H9 (cell line): ENCODE measurements around the gene PPP3CA. TPM values are rescaled to one million over a fixed set of nuclear protein-coding genes. Genes with fewer than 3 reads are reported as not detected.

Experiments
- DNase-seq: peaks from one replicate; pipeline ENCODE4 v3.0.0-alpha.2; 2017
- H2AFZ ChIP-seq: one replicate; pipeline ENCODE4 v1.6.1; 2013; ENCODE audit warnings: mild to moderate bottlenecking, low read length, control low read depth, moderate library complexity
- H2AK5ac ChIP-seq: 2 replicates; pipeline ENCODE4 v1.6.1; 2013; ENCODE audit warnings: low read length, control low read depth, mixed read lengths; ENCODE audit not compliant: insufficient read length
- H2BK120ac ChIP-seq: one replicate; pipeline ENCODE4 v1.6.1; 2013; ENCODE audit warnings: low read depth, mild to moderate bottlenecking, low read length, control low read depth, inconsistent platforms; ENCODE audit not compliant: poor library complexity, severe bottlenecking
- H2BK12ac ChIP-seq: 2 replicates; pipeline ENCODE4 v1.6.1; 2013; ENCODE audit warnings: low read length, control low read depth, mixed read lengths, low read depth; ENCODE audit not compliant: insufficient read length
- H2BK15ac ChIP-seq: 2 replicates; pipeline ENCODE4 v1.6.1; 2013; ENCODE audit warnings: low read depth, low read length, control low read depth
- H2BK20ac ChIP-seq: one replicate; pipeline ENCODE4 v1.6.1; 2013; ENCODE audit warnings: low read depth, mild to moderate bottlenecking, low read length, control low read depth, inconsistent platforms; ENCODE audit not compliant: poor library complexity, severe bottlenecking
- H2BK5ac ChIP-seq: 2 replicates; pipeline ENCODE4 v1.6.1; 2013; ENCODE audit warnings: low read length, control low read depth, mixed read lengths; ENCODE audit not compliant: insufficient read length
- H3K14ac ChIP-seq: 2 replicates; pipeline ENCODE4 v1.6.1; 2013; ENCODE audit warnings: low read length, control low read depth; ENCODE audit not compliant: insufficient read depth
- H3K18ac ChIP-seq: 2 replicates; pipeline ENCODE4 v1.6.1; 2013; ENCODE audit warnings: low read depth, mild to moderate bottlenecking, mixed read lengths, low read length, control low read depth; ENCODE audit not compliant: insufficient read length
- H3K23ac ChIP-seq: 2 replicates; pipeline ENCODE4 v1.6.1; 2013; ENCODE audit warnings: low read length, control low read depth, mixed read lengths, low read depth; ENCODE audit not compliant: insufficient read length
- H3K23me2 ChIP-seq: 2 replicates; pipeline ENCODE4 v1.6.1; 2013; ENCODE audit warnings: low read depth, mild to moderate bottlenecking, mixed read lengths, low read length, control low read depth; ENCODE audit not compliant: insufficient read length, poor library complexity, severe bottlenecking
- H3K27ac ChIP-seq: 2 replicates; pipeline ENCODE4 v1.5.1; 2013; ENCODE audit warnings: low read length, control low read depth, mixed read lengths, low read depth; ENCODE audit not compliant: insufficient read length
- H3K27me3 ChIP-seq: 2 replicates; pipeline ENCODE4 v1.6.1; 2013; ENCODE audit warnings: low read length, control low read depth, inconsistent platforms; ENCODE audit not compliant: insufficient read depth
- H3K4ac ChIP-seq: 2 replicates; pipeline ENCODE4 v1.6.1; 2013; ENCODE audit warnings: low read depth, mild to moderate bottlenecking, control low read depth, inconsistent platforms, low read length, moderate library complexity
- H3K4me1 ChIP-seq: 2 replicates; pipeline ENCODE4 v1.6.1; 2013; ENCODE audit warnings: low read length, control low read depth, inconsistent platforms; ENCODE audit not compliant: insufficient read depth
- H3K4me2 ChIP-seq: 2 replicates; pipeline ENCODE4 v1.6.1; 2013; ENCODE audit warnings: low read length, control low read depth, mixed read lengths; ENCODE audit not compliant: insufficient read length, insufficient read depth
- H3K56ac ChIP-seq: 2 replicates; pipeline ENCODE4 v1.6.1; 2013; ENCODE audit warnings: low read depth, mild to moderate bottlenecking, mixed read lengths, low read length, control low read depth; ENCODE audit not compliant: insufficient read length
- H3K79me1 ChIP-seq: 2 replicates; pipeline ENCODE4 v1.6.1; 2013; ENCODE audit warnings: low read depth, mild to moderate bottlenecking, moderate library complexity, low read length, control low read depth, inconsistent platforms; ENCODE audit not compliant: insufficient read depth, poor library complexity, severe bottlenecking
- H3K79me2 ChIP-seq: 2 replicates; pipeline ENCODE4 v1.6.1; 2013; ENCODE audit warnings: low read length, control low read depth, inconsistent platforms; ENCODE audit not compliant: insufficient read depth
- H3K9ac ChIP-seq: 2 replicates; pipeline ENCODE4 v1.6.1; 2013; ENCODE audit warnings: low read length, control low read depth, mixed read lengths; ENCODE audit not compliant: insufficient read length; ENCODE audit errors: extremely low read depth
- H3K9me3 ChIP-seq: one replicate; pipeline ENCODE4 v1.6.1; 2013; ENCODE audit warnings: low read depth, low read length, inconsistent platforms; ENCODE audit not compliant: control insufficient read depth
- H3T11ph ChIP-seq: one replicate; pipeline ENCODE4 v1.6.1; 2013; ENCODE audit warnings: mild to moderate bottlenecking, low read length, control low read depth, inconsistent platforms
- H4K20me1 ChIP-seq: one replicate; pipeline ENCODE4 v1.6.1; 2013; ENCODE audit not compliant: control insufficient read depth, insufficient read length, insufficient read depth
- H4K5ac ChIP-seq: 2 replicates; pipeline ENCODE4 v1.6.1; 2013; ENCODE audit warnings: low read depth, mild to moderate bottlenecking, mixed read lengths, low read length, control low read depth; ENCODE audit not compliant: insufficient read length
- H4K8ac ChIP-seq: replicated peaks from 2 replicates; pipeline ENCODE4 v1.6.1; 2013; ENCODE audit warnings: low read length, control low read depth, mixed read lengths, low read depth; ENCODE audit not compliant: insufficient read length
- H4K91ac ChIP-seq: 2 replicates; pipeline ENCODE4 v1.6.1; 2013; ENCODE audit warnings: low read depth, mild to moderate bottlenecking, moderate library complexity, mixed read lengths, low read length, control low read depth; ENCODE audit not compliant: insufficient read length
- H3K27ac Mint-ChIP-seq, 3 experiments: 2 replicates in 2 of 3; 3 replicates in 1 of 3; pipeline ENCODE4 v1.8.0; 2020 to 2021; ENCODE audit warnings: mixed read lengths in 3 of 3, mild to moderate bottlenecking in 1 of 3, moderate library complexity in 1 of 3
- H3K27me3 Mint-ChIP-seq: 2 replicates; pipeline ENCODE4 v1.8.0; 2021; ENCODE audit warnings: low read depth, mild to moderate bottlenecking, moderate library complexity, mixed read lengths
- H3K36me3 Mint-ChIP-seq, 3 experiments: 2 replicates in 2 of 3; 3 replicates in 1 of 3; pipeline ENCODE4 v1.8.0; 2020 to 2021; ENCODE audit warnings: low read depth in 3 of 3, mixed read lengths in 3 of 3; ENCODE audit not compliant: insufficient read depth in 1 of 3
- H3K4me1 Mint-ChIP-seq, 2 experiments: 2 replicates each; pipeline ENCODE4 v1.8.0; 2020; ENCODE audit warnings: mixed read lengths in 2 of 2
- H3K4me3 Mint-ChIP-seq, 2 experiments: 2 replicates in 1 of 2; 3 replicates in 1 of 2; pipeline ENCODE4 v1.8.0; 2020 to 2021; ENCODE audit warnings: mild to moderate bottlenecking in 2 of 2, mixed read lengths in 2 of 2, moderate library complexity in 1 of 2
- H3K9me3 Mint-ChIP-seq, 2 experiments: 2 replicates in 1 of 2; 3 replicates in 1 of 2; pipeline ENCODE4 v1.8.0; 2020; ENCODE audit warnings: mild to moderate bottlenecking in 2 of 2, mixed read lengths in 2 of 2, moderate library complexity in 1 of 2
- CTCF ChIP-seq: fragments of 200-600 bp; sonication (generic); conservative IDR thresholded peaks from 3 replicates; pipeline ENCODE4 v1.8.0; 2021; ENCODE audit warnings: antibody characterized with exemption, mild to moderate bottlenecking
- WGBS: extraction: QIAGEN DNeasy Blood & Tissue Kit; methylation state at CpG from one replicate; pipeline ENCODE4 v1.1.7; 2013; ENCODE audit warnings: missing lambda C conversion rate, low lambda C conversion rate, mixed read lengths; ENCODE audit not compliant: insufficient read length; ENCODE audit errors: extremely low coverage; 5-methylcytosine and 5-hydroxymethylcytosine counted together
- total RNA-seq: library from RNA; stranded (reverse); gene quantifications from 2 replicates; pipeline ENCODE4 v1.2.1, GENCODE V29; 2021

PPP3CA gene
- total RNA-seq, 1 experiment from 2014 or later = 16.8 TPM

- H3K14ac ChIP-seq = no peak overlapping the region
- H3K36me3 Mint-ChIP-seq = no peaks in the 10 kb centered on the region
- no peak overlapping the region for H2AK5ac ChIP-seq
- H3K4ac ChIP-seq = no peak overlapping the region
- H4K91ac ChIP-seq = no peak overlapping the region
- no peak overlapping the region for H3K27ac ChIP-seq
- no peak overlapping the region for H2AFZ ChIP-seq
- H3T11ph ChIP-seq = no peak overlapping the region
- H3K9me3 ChIP-seq = no peaks in the 10 kb centered on the region
- H3K23me2 ChIP-seq = no peaks in the 10 kb centered on the region
- no peak overlapping the region for H3K4me2 ChIP-seq
- H3K9me3 Mint-ChIP-seq = no peaks in the 10 kb centered on the region
- H2BK120ac ChIP-seq = no peak overlapping the region
- H3K4me3 Mint-ChIP-seq = no peak overlapping the region
- H2BK12ac ChIP-seq = no peak overlapping the region
- no peak overlapping the region for H2BK20ac ChIP-seq
- peaks cover 2% of the 10 kb centered on the region for H3K79me1 ChIP-seq
- no peak for TF ChIP-seq CTCF
- 0 out of 2 replicates have a peak, but pooled peaks cover 2% of the 10 kb centered on the region for H3K79me2 ChIP-seq
- H3K9ac ChIP-seq = no peak overlapping the region
- H3K27me3 Mint-ChIP-seq = no peaks in the 10 kb centered on the region
- DNase-seq = no peak
- no peaks in the 10 kb centered on the region for H4K20me1 ChIP-seq
- no peak overlapping the region for H2BK5ac ChIP-seq
- no peak overlapping the region for H2BK15ac ChIP-seq
- H3K18ac ChIP-seq = no peak overlapping the region
- no peak overlapping the region for H3K56ac ChIP-seq
- peaks cover 7% of the 10 kb centered on the region for H3K4me1 ChIP-seq
- H3K27ac Mint-ChIP-seq = no peak overlapping the region
- WGBS = no CpG with 5 or more reads among the region's 1 CpG
- no peaks in the 10 kb centered on the region for H3K27me3 ChIP-seq
- no peak overlapping the region for H3K23ac ChIP-seq
- H3K4me1 Mint-ChIP-seq = peaks cover 10 to 20% of the 10 kb centered on the region in 2 experiments
- no peak overlapping the region for H4K8ac ChIP-seq
- no peak overlapping the region for H4K5ac ChIP-seq
These were observed 184.3 kb downstream of the PPP3CA start for GRCh38 chr4:101162990-101163380.
